Tibial artery (tissue), 4 donors: ENCODE results near the gene TTYH1.
A peak's percentile ranks its signal among the peaks of the same experiment; 100 is the strongest.

Source experiments
- DNase-seq, 2 donors: peaks; one replicate each; pipeline ENCODE4 v3.0.0-alpha.2; 2019
- H3K27ac ChIP-seq, 2 donors: fragments of 200-600 bp; sonication (generic) in 1 of 2; 1 replicate in 1 of 2; 2 replicates in 1 of 2; pipeline ENCODE4 v1.5.1; 2018 to 2019; ENCODE audit warnings: mild to moderate bottlenecking in 1 of 2
- H3K27me3 ChIP-seq, 2 donors: fragments of 200-600 bp; sonication (generic) in 1 of 2; one replicate each; pipeline versions ENCODE4 v1.5.1 to v1.6.0; 2016 to 2019
- H3K36me3 ChIP-seq, 3 donors: fragments of 200-600 bp; sonication (generic) in 2 of 3; one replicate each; pipeline ENCODE4 v1.5.1; 2016 to 2019; ENCODE audit warnings: mild to moderate bottlenecking in 2 of 3
- H3K4me1 ChIP-seq, 4 donors: fragments of 200-600 bp; sonication (generic) in 2 of 4; 1 replicate in 3 of 4; 2 replicates in 1 of 4; pipeline ENCODE4 v1.5.1; 2016 to 2019
- H3K4me3 ChIP-seq, 2 donors: fragments of 200-600 bp; sonication (generic) in 1 of 2; 1 replicate in 1 of 2; 2 replicates in 1 of 2; pipeline ENCODE4 v1.5.1; 2018 to 2019; ENCODE audit warnings: mild to moderate bottlenecking in 2 of 2
- H3K9me3 ChIP-seq, 3 donors: fragments of 200-600 bp; sonication (generic) in 1 of 3; one replicate each; pipeline ENCODE4 v1.5.1; 2016 to 2019
- intact Hi-C: fragments of 100-400 bp; cut with DNase I; formaldehyde crosslinking; loops from one replicate; pipeline ENCODE4 v1.15.0; 2023; ENCODE audit warnings: low total_unique reads
- TF ChIP-seq, protein P1 (sequence below), 2 experiments: fragments of 200-600 bp in 1 of 2; fragments of 450-650 bp in 1 of 2; IDR thresholded peaks; one replicate each; pipeline ENCODE4 v1.5.1; 2017 to 2019; ENCODE audit warnings: antibody characterized with exemption in 2 of 2, mild to moderate bottlenecking in 1 of 2, moderate library complexity in 1 of 2

Gene TTYH1

DNA sequence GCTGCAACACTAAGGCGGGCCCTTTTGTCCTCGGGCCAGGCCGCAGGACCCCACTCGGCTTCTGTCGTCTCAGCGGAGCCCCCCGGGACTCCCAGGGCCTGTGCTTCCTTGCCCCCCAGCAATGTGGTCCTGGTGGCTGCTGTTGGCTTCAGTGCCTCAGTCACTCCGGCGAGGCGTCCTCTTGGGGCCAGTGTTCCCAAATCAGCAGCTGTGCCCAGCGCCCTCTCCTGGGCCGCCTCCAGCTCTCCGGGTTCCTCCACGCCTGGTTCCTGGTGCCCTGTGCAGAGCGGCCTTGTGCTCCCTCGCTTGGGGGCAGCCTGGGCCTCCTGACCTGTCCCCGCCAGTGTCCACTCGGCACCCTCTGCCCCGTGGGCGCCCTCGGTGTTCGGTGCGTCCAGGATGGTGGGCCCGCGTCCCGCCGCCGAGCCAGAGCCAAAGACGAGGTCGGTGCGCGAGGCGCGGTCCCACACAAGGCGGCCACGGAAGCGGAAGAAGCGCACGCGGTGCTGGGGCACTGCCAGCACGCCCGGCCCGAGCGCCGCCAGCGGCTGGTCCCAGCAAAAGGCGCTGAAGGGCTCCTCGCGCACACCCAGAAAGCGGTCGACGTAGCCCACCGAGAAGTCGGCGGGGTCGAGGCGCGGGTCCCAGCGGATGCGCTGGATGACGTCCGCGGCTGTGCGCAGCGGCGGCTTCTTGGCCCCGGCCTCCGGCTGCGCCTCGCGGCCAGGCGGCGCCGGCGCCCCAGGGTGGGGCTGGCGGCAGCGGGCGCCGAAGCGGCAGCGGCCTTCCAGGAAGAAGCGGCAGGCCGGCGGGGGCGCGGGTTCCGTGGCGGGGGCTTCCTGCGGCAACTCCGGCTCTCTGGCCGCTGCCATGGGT is 47.6 kb downstream of the TTYH1 start:
- H3K9me3 ChIP-seq: no peaks in the 10 kb centered on the region
- peaks cover 6 to 43% (median 29%) of the 10 kb centered on the region in 4 donors for H3K4me1 ChIP-seq
- peak; percentile 52 to 89 for DNase-seq
- H3K27ac ChIP-seq: peak overlapping the region; percentile 92 to 99
- intact Hi-C loops: no loop called here
- H3K4me3 ChIP-seq: peak overlapping the region; percentile 62 to 85
- TF ChIP-seq, protein P1, sequence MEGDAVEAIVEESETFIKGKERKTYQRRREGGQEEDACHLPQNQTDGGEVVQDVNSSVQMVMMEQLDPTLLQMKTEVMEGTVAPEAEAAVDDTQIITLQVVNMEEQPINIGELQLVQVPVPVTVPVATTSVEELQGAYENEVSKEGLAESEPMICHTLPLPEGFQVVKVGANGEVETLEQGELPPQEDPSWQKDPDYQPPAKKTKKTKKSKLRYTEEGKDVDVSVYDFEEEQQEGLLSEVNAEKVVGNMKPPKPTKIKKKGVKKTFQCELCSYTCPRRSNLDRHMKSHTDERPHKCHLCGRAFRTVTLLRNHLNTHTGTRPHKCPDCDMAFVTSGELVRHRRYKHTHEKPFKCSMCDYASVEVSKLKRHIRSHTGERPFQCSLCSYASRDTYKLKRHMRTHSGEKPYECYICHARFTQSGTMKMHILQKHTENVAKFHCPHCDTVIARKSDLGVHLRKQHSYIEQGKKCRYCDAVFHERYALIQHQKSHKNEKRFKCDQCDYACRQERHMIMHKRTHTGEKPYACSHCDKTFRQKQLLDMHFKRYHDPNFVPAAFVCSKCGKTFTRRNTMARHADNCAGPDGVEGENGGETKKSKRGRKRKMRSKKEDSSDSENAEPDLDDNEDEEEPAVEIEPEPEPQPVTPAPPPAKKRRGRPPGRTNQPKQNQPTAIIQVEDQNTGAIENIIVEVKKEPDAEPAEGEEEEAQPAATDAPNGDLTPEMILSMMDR (IDR thresholded peaks at IDR 0.05): peak in 1 of 2 experiments; percentile 21
- H3K27me3 ChIP-seq: no peaks in the 10 kb centered on the region
- peaks cover 35 to 43% (median 37%) of the 10 kb centered on the region in 3 donors for H3K36me3 ChIP-seq

DNA sequence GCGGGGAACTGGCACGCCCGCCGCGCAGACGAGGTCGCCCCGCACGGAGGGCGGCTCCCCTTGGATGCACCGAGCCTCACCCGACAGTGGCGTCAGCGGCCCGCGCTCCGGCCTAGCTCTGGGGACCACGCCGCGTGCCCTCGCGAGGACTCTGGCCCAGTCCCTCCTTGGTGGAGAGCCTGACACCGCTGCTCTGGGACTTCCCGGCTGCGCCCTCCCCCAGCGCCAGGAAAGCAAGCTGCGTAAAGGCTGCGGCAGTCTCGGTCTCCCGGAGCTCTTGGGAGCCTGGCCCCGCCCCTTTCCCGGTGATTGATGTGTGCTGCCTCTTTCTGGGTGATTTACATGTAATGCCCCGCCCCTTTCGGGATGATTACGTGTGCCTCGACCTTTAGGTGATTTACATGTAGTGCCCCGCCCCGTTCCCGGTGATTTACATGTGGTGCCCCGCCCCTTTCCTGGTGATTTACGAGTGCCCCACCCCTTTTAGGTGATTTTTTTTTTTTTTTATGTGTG is 48.3 kb downstream of the TTYH1 start, which contains the start of gene LENG9:
Gene LENG9, minus strand, starts transcription at position 248 of the 513 bp plus-strand sequence. CDS start 252 bp downstream, outside the sequence.
- TF ChIP-seq, protein P1 (IDR thresholded peaks at IDR 0.05): no peak
- no peaks in the 10 kb centered on the region for H3K27me3 ChIP-seq
- peak; percentile 99 to 100 for DNase-seq
- peak within 1 kb of the TSS; percentile 92 to 99 for H3K27ac ChIP-seq
- H3K36me3 ChIP-seq: peaks cover 28 to 36% (median 30%) of the 10 kb centered on the region in 3 donors
- peaks cover 6 to 40% (median 27%) of the 10 kb centered on the region in 4 donors for H3K4me1 ChIP-seq
- H3K9me3 ChIP-seq: no peaks in the 10 kb centered on the region
- intact Hi-C loops: no loop called here
- peak within 1 kb of the TSS; percentile 62 to 85 for H3K4me3 ChIP-seq

DNA sequence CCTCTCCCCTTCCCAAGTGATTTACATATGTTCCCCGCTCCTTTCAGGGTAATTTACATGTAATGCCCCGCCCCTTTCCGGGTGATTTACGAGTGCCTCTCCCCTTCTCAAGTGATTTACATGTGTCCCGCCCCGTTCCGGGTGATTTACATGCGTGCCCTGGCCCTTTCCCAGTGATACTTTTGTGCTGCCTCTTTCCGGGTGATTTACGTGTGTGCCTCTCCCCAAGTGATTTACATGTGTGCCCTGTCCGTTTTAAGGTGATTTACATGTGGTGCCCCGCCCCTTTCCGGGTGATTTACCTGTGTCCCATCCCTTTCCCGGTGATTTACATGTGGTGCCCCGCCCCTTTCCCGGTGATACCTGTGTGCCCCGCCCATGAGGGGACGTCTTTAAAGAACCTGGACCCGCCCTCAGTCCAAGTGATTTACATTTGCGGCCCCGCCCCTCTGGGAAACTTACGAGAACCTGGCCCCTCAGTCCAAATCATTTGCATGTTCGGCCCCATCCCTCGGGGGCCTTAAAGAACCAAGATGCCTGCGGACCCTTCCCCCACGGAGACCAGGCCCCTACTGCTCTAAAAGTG is 48.9 kb downstream of the TTYH1 start:
- no peaks in the 10 kb centered on the region for H3K27me3 ChIP-seq
- TF ChIP-seq, protein P1 (IDR thresholded peaks at IDR 0.05): no peak

DNA sequence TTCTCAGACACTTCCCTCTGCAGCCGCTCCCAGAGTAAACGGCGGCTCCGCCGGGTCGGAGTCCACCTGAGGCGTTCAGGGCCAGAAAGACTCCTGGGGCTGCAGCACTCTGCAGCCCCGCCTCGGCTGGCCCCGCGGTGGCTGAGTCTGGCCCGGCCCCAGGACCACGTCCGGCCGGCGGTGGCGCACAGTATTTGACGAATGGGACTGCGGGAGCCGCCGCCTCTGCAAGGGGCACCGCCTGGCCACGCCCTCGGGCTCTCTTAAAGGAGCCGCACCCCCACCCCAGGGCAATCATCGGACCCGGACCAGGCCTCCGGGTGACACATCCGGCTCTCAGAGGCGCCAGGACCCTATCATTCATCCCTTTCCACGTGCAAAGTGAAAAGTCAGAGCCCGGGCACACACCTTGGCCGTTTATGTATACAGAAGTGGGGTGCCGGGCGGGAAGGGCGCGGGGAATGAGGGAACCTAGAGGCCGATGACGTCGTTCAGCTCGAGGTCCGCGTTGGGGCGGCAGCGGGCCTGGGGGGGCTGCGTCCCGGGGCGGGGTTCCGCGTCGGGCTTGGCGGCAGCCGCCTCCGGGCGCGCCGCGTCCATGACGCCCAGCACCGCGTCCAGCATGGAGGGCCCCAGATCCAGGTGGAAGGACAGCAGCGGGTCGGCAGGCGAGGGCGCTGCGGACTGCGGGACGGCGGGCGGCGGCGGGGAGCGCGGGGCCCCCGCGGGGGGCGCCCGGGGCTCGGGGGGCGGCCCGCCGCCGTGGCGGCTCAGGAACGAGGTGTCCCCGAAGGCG is 49.6 kb downstream of the TTYH1 start:
- H3K27me3 ChIP-seq: no peaks in the 10 kb centered on the region
- H3K4me1 ChIP-seq: peaks cover 6 to 36% (median 23%) of the 10 kb centered on the region in 4 donors
- intact Hi-C loops: loop anchor here (5.0 kb wide), 1 partner anchor 652 kb away; the partner anchor contains the start of gene PPP1R12C
- H3K36me3 ChIP-seq: peaks cover 17 to 24% (median 18%) of the 10 kb centered on the region in 3 donors
- peak overlapping the region; percentile 92 to 99 for H3K27ac ChIP-seq
- TF ChIP-seq, protein P1 (IDR thresholded peaks at IDR 0.05): peak in 1 of 2 experiments; percentile 8
- H3K9me3 ChIP-seq: no peaks in the 10 kb centered on the region
- DNase-seq: peak; percentile 91 to 96
- H3K4me3 ChIP-seq: peak overlapping the region; percentile 62 to 85

More for the DNA sequence above, 48.9 kb downstream of the TTYH1 start:
- peak overlapping the region; percentile 92 to 99 for H3K27ac ChIP-seq
- H3K36me3 ChIP-seq: peaks cover 23 to 31% (median 25%) of the 10 kb centered on the region in 3 donors
- peak; percentile 83 to 92 for DNase-seq
- intact Hi-C loops: no loop called here
- H3K4me3 ChIP-seq: peak overlapping the region; percentile 62 to 85
- peaks cover 6 to 40% (median 25%) of the 10 kb centered on the region in 4 donors for H3K4me1 ChIP-seq
- no peaks in the 10 kb centered on the region for H3K9me3 ChIP-seq
